ENCODE results near the gene HNRNPDL.

Gene HNRNPDL

DNA sequence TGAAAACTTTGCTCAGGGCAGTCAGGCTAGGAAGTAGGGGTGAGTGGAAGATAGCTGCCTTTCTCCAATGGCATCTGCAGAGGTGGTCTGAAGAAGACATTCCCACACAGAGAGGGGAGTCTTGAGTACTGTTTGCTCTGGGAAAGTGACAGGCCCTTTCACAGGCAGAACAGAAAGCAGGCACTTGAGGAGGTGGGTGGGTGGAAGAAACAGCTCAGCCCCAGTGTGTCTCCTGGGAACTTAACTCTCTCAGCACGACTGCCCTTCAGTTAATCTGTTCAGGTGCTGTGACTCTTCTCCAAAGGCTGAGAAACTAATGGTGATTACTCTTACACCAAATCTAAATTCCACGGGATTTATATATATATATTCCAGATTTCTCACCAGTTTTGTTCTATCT, 28.5 kb upstream of the HNRNPDL start:
- H3K9me3 ChIP-seq (ENCODE audit: low read length), result no peaks in the 10 kb centered on the region
- H3K4me1 ChIP-seq (ENCODE audit: insufficient read depth, low read length), result peaks cover 11% of the 10 kb centered on the region
- H3K27me3 ChIP-seq (ENCODE audit: control insufficient read depth in 1 of 2, insufficient read depth in 2 of 2, low read length in 2 of 2), result no peaks in the 10 kb centered on the region
- H3K9ac ChIP-seq (ENCODE audit: low read length), result no peak overlapping the region
- H3K4me3 ChIP-seq (ENCODE audit: low read depth in 1 of 2, low read length in 2 of 2), result no peak overlapping the region
- peaks cover 34% of the 10 kb centered on the region for H3K36me3 ChIP-seq (ENCODE audit: insufficient read depth, low read length)
- no peak overlapping the region for H3K27ac ChIP-seq (ENCODE audit: low read depth, low read length)

- peaks cover 36% of the 10 kb centered on the region for H3K36me3 ChIP-seq (ENCODE audit: insufficient read depth, low read length)
- H3K9me3 ChIP-seq (ENCODE audit: low read length), result no peaks in the 10 kb centered on the region
- no peak overlapping the region for H3K9ac ChIP-seq (ENCODE audit: low read length)
- H3K4me3 ChIP-seq (ENCODE audit: low read depth in 1 of 2, low read length in 2 of 2), result no peak overlapping the region
- no peak overlapping the region for H3K27ac ChIP-seq (ENCODE audit: low read depth, low read length)
- no peaks in the 10 kb centered on the region for H3K4me1 ChIP-seq (ENCODE audit: insufficient read depth, low read length)
- H3K27me3 ChIP-seq (ENCODE audit: control insufficient read depth in 1 of 2, insufficient read depth in 2 of 2, low read length in 2 of 2), result no peaks in the 10 kb centered on the region
Measured at GRCh38 chr4:82457266-82457665, 27.0 kb upstream of the HNRNPDL start.

GRCh38 chr4:82452026-82452425, 21.8 kb upstream of the HNRNPDL start:
- Histone ChIP-seq H3K27me3 (ENCODE audit: control insufficient read depth in 1 of 2, insufficient read depth in 2 of 2, low read length in 2 of 2) (no peaks in the 10 kb centered on the region), H3K9ac (ENCODE audit: low read length) (no peak overlapping the region), H3K4me1 (ENCODE audit: insufficient read depth, low read length) (no peaks in the 10 kb centered on the region), H3K27ac (ENCODE audit: low read depth, low read length) (no peak overlapping the region), H3K36me3 (ENCODE audit: insufficient read depth, low read length) (peaks cover 26% of the 10 kb centered on the region), H3K9me3 (ENCODE audit: low read length) (no peaks in the 10 kb centered on the region), H3K4me3 (ENCODE audit: low read depth in 1 of 2, low read length in 2 of 2) (no peak overlapping the region)

DNA sequence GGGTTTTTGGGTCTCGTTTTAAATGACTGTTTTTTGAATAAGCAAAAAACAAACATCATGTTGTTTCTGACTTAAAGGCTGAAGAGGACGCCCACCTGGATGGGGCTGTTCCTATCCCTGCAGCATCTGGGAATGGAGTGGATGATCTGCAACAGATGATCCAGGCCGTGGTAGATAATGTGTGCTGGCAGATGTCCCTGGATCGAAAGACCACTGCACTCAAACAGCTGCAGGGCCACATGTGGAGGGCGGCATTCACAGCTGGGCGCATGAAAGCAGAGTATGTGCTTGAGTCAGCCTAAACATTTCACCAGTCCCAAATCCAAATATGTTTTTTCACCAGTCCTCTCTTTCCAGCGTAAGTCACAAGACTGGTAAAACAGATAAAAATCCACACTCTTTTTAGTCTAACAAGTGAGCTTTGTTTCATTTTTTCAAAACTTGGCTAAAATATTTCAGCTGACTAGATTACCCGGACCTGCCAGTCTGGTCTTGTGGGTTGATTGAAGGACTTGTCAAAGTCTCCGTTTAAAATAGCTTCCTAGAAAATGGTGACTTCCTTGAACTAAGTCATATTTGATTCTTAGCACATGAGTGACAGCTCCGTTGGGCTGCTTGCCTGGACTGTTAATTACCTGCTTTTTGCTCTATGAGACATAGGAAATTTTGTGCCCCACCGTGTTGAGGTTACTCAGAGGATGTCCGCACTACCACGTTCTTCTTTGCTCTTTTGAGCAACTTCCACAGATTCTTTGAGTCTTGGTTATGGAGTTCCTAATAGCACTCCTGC, 20.9 kb upstream of the HNRNPDL start:
- Histone ChIP-seq H3K9ac (ENCODE audit: low read length) (no peak overlapping the region), H3K4me1 (ENCODE audit: insufficient read depth, low read length) (no peaks in the 10 kb centered on the region), H3K36me3 (ENCODE audit: insufficient read depth, low read length) (peaks cover 18% of the 10 kb centered on the region), H3K9me3 (ENCODE audit: low read length) (no peaks in the 10 kb centered on the region), H3K27ac (ENCODE audit: low read depth, low read length) (no peak overlapping the region), H3K27me3 (ENCODE audit: control insufficient read depth in 1 of 2, insufficient read depth in 2 of 2, low read length in 2 of 2) (no peaks in the 10 kb centered on the region), H3K4me3 (ENCODE audit: low read depth in 1 of 2, low read length in 2 of 2) (no peak overlapping the region)

- Histone ChIP-seq H3K27ac (ENCODE audit: low read depth, low read length) (no peak overlapping the region), H3K9me3 (ENCODE audit: low read length) (no peaks in the 10 kb centered on the region), H3K4me3 (ENCODE audit: low read depth in 1 of 2, low read length in 2 of 2) (no peak overlapping the region), H3K27me3 (ENCODE audit: control insufficient read depth in 1 of 2, insufficient read depth in 2 of 2, low read length in 2 of 2) (no peaks in the 10 kb centered on the region), H3K4me1 (ENCODE audit: insufficient read depth, low read length) (no peaks in the 10 kb centered on the region), H3K9ac (ENCODE audit: low read length) (no peak overlapping the region), H3K36me3 (ENCODE audit: insufficient read depth, low read length) (peaks cover 13% of the 10 kb centered on the region)
Measured at GRCh38 chr4:82447886-82448285, 17.6 kb upstream of the HNRNPDL start.

GRCh38 chr4:82439088-82439487, 8.8 kb upstream of the HNRNPDL start:
- H3K9ac ChIP-seq (ENCODE audit: low read length), result no peak overlapping the region
- H3K4me3 ChIP-seq (ENCODE audit: low read depth in 1 of 2, low read length in 2 of 2), result no peak overlapping the region
- no peaks in the 10 kb centered on the region for H3K27me3 ChIP-seq (ENCODE audit: control insufficient read depth in 1 of 2, insufficient read depth in 2 of 2, low read length in 2 of 2)
- H3K9me3 ChIP-seq (ENCODE audit: low read length), result no peaks in the 10 kb centered on the region
- no peak overlapping the region for H3K27ac ChIP-seq (ENCODE audit: low read depth, low read length)
- peaks cover 4% of the 10 kb centered on the region for H3K36me3 ChIP-seq (ENCODE audit: insufficient read depth, low read length)
- no peaks in the 10 kb centered on the region for H3K4me1 ChIP-seq (ENCODE audit: insufficient read depth, low read length)

DNA sequence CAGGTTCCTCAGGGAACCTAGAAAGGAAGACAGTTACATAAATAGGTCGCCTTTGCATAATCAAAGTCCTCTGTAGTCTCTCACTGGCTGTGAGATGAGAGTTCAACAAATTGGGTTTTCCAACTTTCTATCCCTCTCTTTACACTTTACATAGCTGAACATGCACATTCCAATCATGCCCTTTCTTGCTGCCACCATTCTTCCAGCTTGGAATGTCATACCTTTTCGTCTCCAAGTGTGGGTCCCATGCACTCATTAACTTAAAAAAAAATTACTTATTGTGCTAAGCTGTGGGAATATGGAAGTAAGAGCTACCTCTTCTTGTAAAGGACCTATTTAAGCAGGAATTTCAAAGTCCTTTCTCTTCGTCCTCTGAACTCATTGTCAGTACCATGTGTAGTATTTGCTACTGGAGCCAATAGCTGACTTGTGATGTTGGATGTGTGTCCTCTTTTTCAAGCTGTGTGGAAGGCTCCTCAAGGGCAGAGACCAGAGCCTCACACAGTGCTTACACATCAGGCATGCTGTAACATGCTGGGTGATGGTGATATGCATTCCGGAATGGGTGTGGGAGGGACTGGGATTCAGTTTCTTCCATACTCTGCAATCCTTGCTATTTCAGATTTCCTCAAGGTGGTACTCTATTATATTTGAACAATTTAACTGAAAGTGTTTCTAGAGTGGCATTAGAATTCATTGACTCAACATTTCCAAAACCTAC, 7.2 kb upstream of the HNRNPDL start:
- Histone ChIP-seq H3K9ac (ENCODE audit: low read length) (no peak overlapping the region), H3K36me3 (ENCODE audit: insufficient read depth, low read length) (peaks cover 4% of the 10 kb centered on the region), H3K27ac (ENCODE audit: low read depth, low read length) (no peak overlapping the region), H3K27me3 (ENCODE audit: control insufficient read depth in 1 of 2, insufficient read depth in 2 of 2, low read length in 2 of 2) (no peaks in the 10 kb centered on the region), H3K9me3 (ENCODE audit: low read length) (no peaks in the 10 kb centered on the region), H3K4me1 (ENCODE audit: insufficient read depth, low read length) (no peaks in the 10 kb centered on the region), H3K4me3 (ENCODE audit: low read depth in 1 of 2, low read length in 2 of 2) (no peak overlapping the region)

GRCh38 chr4:82436780-82437179, 6.5 kb upstream of the HNRNPDL start:
- no peaks in the 10 kb centered on the region for H3K9me3 ChIP-seq (ENCODE audit: low read length)
- peaks cover 4% of the 10 kb centered on the region for H3K36me3 ChIP-seq (ENCODE audit: insufficient read depth, low read length)
- no peak overlapping the region for H3K27ac ChIP-seq (ENCODE audit: low read depth, low read length)
- no peak overlapping the region for H3K4me3 ChIP-seq (ENCODE audit: low read depth in 1 of 2, low read length in 2 of 2)
- H3K4me1 ChIP-seq (ENCODE audit: insufficient read depth, low read length), result peaks cover 2% of the 10 kb centered on the region
- no peaks in the 10 kb centered on the region for H3K27me3 ChIP-seq (ENCODE audit: control insufficient read depth in 1 of 2, insufficient read depth in 2 of 2, low read length in 2 of 2)
- no peak overlapping the region for H3K9ac ChIP-seq (ENCODE audit: low read length)

GRCh38 chr4:82436130-82436529, 5.9 kb upstream of the HNRNPDL start:
- Histone ChIP-seq H3K4me3 (ENCODE audit: low read depth in 1 of 2, low read length in 2 of 2) (no peak overlapping the region), H3K27ac (ENCODE audit: low read depth, low read length) (no peak overlapping the region), H3K27me3 (ENCODE audit: control insufficient read depth in 1 of 2, insufficient read depth in 2 of 2, low read length in 2 of 2) (no peaks in the 10 kb centered on the region), H3K9me3 (ENCODE audit: low read length) (no peaks in the 10 kb centered on the region), H3K4me1 (ENCODE audit: insufficient read depth, low read length) (peaks cover 9% of the 10 kb centered on the region), H3K36me3 (ENCODE audit: insufficient read depth, low read length) (peaks cover 4% of the 10 kb centered on the region), H3K9ac (ENCODE audit: low read length) (no peak overlapping the region)

- no peak overlapping the region for H3K9ac ChIP-seq (ENCODE audit: low read length)
- no peak overlapping the region for H3K4me3 ChIP-seq (ENCODE audit: low read depth in 1 of 2, low read length in 2 of 2)
- H3K4me1 ChIP-seq (ENCODE audit: insufficient read depth, low read length), result peaks cover 9% of the 10 kb centered on the region
- H3K27me3 ChIP-seq (ENCODE audit: control insufficient read depth in 1 of 2, insufficient read depth in 2 of 2, low read length in 2 of 2), result no peaks in the 10 kb centered on the region
- H3K9me3 ChIP-seq (ENCODE audit: low read length), result no peaks in the 10 kb centered on the region
- no peak overlapping the region for H3K27ac ChIP-seq (ENCODE audit: low read depth, low read length)
- H3K36me3 ChIP-seq (ENCODE audit: insufficient read depth, low read length), result peaks cover 4% of the 10 kb centered on the region
Measured at GRCh38 chr4:82434949-82435348, 4.7 kb upstream of the HNRNPDL start.

- Histone ChIP-seq H3K9me3 (ENCODE audit: low read length) (no peaks in the 10 kb centered on the region), H3K4me1 (ENCODE audit: insufficient read depth, low read length) (peaks cover 9% of the 10 kb centered on the region), H3K36me3 (ENCODE audit: insufficient read depth, low read length) (no peaks in the 10 kb centered on the region), H3K9ac (ENCODE audit: low read length) (no peak overlapping the region), H3K27me3 (ENCODE audit: control insufficient read depth in 1 of 2, insufficient read depth in 2 of 2, low read length in 2 of 2) (no peaks in the 10 kb centered on the region), H3K27ac (ENCODE audit: low read depth, low read length) (no peak overlapping the region), H3K4me3 (ENCODE audit: low read depth in 1 of 2, low read length in 2 of 2) (no peak overlapping the region)
Measured at GRCh38 chr4:82433791-82434190, 3.5 kb upstream of the HNRNPDL start.

DNA sequence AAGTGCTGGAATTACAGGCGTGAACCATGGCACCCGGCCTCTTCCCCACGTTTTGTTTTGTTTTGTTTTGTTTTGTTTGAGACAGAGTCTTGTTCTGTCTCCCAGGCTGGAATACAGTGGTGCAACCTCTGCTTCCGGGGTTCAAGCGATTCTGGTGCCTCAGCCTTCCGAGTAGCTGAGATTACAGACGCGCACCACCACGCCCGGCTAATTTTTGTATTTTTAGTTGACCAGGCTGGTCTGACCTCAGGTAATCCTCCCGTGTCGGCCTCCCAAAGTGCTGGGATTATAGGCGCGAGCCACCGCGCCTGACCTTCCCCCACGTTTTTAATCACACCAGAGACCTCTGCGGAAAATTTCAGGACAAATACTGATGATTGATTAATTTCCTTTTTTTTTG, 2.3 kb upstream of the HNRNPDL start:
- no peaks in the 10 kb centered on the region for H3K36me3 ChIP-seq (ENCODE audit: insufficient read depth, low read length)
- no peaks in the 10 kb centered on the region for H3K27me3 ChIP-seq (ENCODE audit: control insufficient read depth in 1 of 2, insufficient read depth in 2 of 2, low read length in 2 of 2)
- no peak overlapping the region for H3K4me3 ChIP-seq (ENCODE audit: low read depth in 1 of 2, low read length in 2 of 2)
- H3K4me1 ChIP-seq (ENCODE audit: insufficient read depth, low read length), result peaks cover 15% of the 10 kb centered on the region
- no peak overlapping the region for H3K27ac ChIP-seq (ENCODE audit: low read depth, low read length)
- no peaks in the 10 kb centered on the region for H3K9me3 ChIP-seq (ENCODE audit: low read length)
- no peak overlapping the region for H3K9ac ChIP-seq (ENCODE audit: low read length)

Measured in muscle layer of colon (tissue), 2 donors.